Dedifferentiated amniotic fluid mesenchymal stem cell (primary cell): ENCODE results near the gene SYPL1.

ENCODE experiments used
- DNase-seq: peaks from one replicate; pipeline ENCODE4 v3.0.0-alpha.2; 2016; ENCODE audit errors: extremely low spot score

Gene SYPL1

DNA sequence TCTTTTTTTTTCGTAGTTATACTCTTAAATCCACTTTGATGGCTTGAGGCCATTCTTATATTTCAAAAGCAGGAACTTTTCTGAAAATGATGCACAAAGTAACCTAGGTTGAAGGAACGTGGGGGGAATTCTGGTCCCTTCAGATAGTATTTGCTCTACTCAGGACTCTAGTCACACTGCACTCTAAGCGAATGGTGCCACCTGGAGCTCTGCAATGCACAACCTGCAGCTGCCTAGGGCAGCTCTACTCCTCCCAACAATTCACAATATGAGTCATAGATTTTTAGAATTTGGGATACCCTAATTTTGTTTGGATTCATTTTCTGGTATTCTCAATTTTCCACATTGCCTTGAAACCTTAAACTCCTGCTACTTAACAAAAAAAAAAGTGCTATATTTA is 17.3 kb downstream of the SYPL1 start:
- no peak for DNase-seq

DNA sequence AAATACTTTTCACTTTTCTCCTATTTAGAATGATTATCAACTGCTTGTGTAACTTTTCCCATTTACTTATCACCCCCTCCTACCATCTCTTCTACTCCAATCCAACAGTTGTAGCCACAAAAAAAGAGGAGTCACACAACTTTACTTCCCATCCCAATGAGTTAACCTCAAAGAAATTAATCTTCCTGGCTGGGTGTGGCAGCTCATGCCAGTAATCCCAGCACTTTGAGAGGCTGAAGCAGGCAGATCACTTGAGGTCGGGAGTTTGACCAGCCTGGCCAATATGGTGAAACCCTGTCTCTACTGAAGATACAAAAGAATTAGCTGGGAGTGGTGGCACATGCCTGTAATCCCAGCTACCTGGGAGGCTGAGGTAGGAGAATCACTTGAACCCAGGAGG is 19.9 kb downstream of the SYPL1 start:
- no peak for DNase-seq

DNA sequence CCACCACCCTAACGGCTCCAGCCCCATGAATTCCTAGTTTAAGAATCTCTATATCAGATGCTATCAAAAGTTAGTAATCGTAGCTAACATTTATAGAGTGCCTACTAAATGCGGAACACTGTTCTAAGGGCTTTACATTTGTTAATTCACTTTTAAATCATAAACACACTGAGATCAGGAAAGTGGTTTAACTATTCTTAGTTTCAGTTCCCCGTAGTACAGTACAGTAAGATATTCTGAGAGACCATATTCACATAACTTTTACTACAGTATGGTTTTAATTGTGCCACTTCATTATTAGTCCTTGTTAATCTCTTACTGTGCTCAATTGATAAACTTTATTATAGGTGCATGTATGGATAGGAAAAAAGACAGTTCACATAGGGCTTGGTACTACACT is 22.5 kb downstream of the SYPL1 start:
- no peak for DNase-seq

DNA sequence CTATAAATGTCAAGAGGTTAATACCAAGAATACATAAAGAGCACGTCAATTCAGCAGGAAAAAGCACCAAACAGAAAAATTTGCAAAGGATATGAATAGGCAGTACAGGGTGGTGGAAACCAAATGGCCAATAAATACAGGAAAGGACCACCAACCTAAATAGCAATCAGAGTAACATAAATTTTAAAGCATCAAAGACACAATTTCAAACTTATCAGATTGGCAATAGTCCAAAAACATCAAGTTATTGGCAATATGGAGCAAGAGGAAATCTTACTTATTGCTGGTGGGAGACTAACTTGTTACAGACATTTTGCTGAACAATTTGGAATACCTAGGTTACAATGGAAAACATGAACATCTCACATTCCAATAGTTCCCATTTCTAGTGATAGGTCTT is 24.1 kb downstream of the SYPL1 start:
- DNase-seq: no peak

DNA sequence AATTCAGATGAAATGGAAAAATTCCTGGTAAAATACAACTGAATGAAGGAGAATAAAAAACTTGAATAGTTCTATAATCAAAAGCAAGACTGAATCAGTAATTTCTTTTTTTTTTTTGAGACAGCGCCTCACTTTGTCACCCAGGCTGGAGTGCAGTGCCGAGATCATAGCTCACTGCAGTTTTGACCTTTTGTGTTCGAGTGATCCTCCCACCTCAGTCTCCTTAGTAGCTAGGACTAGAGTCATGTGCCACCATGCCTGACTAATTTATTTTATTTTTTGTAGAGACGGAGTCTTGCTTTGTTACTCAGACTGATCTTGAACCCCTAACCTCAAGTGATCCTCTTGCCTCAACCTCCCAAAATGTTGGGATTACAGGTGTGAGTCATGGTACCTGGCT is 26.1 kb downstream of the SYPL1 start:
- no peak for DNase-seq

DNA sequence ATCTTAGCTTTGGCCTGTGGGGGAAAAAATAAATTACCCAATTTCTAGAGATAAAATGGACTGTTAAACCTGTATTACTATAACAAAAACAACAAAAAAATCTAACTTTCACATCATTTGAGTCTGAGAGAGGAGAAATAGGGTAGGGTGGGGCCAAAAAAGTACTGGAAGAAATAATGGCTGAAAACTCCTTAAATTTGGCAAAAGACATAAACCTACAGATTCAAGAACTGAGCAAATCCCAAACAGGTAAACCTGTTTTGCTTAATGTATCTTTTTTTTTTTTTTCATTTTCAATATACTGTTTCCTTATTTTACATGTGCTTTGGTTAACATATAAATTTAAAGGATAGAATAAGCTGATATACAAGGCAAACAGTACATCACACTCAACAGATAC is 27.1 kb downstream of the SYPL1 start:
- DNase-seq: no peak

DNA sequence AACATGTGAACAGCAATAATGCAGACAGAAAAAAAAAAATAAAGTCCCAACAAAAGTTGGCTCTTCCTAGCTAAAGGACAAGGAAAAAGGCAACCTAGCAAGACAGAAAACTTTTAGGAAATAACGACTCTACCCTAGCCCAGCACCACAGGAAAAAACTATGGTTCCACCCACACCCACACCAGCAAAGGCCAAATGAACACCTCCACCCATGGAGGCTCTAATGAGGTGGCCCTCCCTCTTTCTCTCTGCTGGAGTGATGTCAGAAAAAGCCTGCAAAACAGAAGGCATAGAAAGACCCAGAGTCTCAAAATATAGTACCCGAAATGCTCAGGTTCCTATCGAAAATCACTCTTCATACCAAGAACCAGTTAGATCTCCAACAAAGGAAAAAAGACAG is 28.4 kb downstream of the SYPL1 start:
- DNase-seq: no peak

DNA sequence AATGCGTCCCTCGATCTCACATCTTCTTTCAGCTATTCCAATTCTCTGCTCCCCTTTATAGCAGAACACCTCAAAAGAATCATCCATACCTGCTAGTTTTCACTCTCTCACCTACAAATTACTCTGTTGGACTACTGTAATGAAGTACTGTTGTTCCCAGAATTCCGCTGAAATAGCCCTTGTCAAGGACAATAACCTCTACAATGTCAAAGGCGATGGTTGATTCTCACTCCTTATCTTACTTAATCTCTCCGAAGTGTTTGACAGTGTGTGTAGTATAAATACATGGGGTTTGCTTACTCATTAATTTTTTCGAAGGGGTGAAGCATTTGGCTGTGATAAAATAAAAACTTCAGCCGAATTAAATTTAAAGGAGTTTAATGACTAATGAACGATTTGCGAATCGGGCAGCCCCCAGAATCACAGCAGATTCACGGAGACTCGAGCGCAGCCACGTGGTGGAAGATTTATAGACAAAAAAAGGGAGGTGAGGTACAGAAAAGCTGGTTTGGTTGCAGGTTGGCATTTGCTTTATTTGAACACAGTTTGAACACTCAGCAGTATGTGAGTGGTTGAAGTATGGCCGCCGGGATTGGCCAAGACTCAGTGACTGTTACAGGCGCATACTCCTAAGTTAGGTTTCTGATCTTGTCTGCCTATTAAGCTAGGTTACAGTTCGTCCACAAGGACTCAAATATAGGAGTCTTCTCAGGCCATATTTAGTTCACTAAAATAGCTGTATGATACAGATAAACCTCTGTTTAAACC is 29.8 kb downstream of the SYPL1 start:
- no peak for DNase-seq

DNA sequence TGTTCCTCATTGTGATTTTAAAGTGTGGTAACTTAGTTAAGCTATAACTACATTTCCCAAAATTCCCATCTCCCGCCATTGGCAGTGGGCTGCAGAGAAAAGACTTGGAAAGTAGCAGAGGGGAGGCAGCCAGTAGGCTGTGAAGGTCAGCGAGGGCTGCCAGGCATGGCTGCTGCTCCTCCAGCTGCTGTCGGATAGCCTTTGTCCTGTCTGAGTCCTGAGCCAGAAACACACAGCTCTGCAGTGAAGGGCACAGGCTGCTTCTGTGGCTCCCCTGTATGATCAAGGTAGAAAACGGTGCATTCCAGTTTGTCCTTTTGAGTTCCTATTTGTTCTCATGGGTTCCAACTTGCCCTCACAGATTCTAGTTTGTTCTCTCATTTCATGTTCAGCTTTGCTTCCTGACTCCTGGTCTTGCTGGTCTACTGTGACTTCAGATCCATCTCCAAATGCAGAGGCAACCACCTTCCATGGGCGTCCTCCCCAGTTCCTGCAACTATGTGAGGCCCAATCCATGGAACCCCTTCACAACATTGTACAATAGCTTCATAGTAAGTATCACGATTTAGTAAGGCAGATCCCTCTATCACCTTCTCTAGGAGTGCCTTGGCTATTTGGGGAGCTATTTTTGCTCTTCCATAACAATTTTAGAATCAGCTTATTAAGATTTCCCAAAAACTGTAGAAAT is 31.7 kb downstream of the SYPL1 start:
- no peak for DNase-seq

DNA sequence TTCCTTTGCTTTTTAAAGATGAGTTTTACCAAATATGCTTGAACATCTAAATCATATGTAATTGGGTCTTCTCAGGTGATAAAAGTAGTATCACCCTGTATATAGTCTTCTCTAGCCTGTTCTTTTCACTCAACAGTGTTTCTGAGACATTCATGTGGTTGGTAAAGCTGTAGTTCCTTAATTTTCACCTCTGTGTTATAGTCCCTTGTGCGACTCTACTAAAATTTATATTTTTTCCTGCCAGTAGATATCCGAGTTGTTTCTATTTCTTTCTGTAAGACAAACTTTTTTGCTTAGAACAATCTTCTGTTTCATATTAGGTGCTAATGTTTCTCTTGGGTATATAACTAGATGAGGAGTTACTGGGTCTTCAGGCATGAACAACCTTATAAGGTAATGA is 35.6 kb downstream of the SYPL1 start:
- no peak for DNase-seq

DNA sequence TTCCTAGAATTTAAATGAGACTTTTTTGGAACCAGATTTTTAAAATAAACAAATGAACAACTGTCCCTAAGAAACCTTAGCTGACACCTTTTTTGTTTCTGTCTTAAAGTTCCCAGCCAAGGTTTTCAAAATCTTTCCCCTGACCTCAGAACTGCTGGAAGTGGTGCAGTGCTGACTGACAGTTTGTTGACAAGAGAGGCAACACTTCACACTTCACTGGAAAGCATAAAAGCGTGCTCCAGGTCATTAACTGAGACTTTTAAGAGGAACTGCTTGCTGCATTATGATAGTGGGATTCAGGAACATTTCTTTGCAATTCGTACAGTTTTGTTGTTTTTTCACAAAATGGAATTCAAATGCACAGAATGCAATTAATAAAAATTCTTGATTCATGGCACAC is 36.2 kb downstream of the SYPL1 start:
- no peak for DNase-seq

DNA sequence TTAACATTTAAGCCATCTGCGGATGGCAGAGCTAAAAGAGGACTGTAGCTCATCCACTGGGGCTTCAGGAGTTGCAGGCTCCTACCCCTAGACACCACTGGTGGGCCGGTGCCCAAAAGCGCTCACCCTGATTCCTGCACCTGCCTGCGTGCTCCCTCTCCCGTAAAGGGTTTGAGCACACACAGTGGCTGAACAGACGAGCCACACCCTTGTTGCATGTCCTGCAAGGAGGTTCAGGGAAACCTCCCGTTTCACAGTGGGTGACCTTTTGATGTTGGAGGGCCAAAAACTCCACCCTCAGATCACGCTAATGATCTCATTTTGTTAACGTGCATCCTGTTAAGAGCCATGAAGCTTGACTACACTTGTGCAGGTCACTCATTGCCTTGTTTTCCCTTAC is 37.9 kb downstream of the SYPL1 start:
- DNase-seq: no peak

DNA sequence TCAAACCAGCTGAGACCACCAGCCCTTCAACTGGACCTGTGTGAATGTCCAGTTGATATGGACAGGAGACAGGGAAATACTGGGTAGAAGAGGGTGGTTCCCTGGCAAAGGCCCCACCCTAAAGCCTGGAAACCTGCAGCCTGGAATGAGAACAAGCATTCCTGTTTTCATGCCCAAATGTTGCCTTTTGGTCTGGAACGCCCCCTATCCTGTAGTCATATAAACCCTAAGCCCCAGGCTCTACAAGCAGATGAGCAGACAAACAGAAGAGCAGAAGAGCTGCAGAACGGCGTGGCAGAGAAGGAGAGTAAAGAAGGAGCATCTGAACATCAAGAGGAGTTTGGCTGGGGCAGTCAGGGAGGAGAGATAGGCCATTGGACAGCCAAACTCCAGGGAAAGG is 38.4 kb downstream of the SYPL1 start:
- DNase-seq: no peak

DNA sequence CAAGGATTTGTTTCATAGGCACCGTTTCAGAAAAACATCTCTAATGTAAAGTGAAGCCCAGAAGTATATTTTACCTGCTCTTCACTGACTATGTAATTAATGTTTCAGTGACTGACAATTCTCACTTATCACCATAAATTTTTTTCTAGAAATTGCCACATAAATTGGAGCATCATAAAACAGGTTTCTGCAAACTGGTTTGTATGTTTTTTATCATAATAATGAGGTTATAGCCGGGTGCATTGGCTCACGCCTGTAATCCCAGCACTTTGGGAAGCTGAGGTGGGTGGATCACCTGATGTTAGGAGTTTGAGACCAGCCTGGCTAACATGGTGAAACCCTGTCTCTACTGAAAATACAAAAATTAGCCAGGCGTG is 39.4 kb downstream of the SYPL1 start:
- no peak for DNase-seq

DNA sequence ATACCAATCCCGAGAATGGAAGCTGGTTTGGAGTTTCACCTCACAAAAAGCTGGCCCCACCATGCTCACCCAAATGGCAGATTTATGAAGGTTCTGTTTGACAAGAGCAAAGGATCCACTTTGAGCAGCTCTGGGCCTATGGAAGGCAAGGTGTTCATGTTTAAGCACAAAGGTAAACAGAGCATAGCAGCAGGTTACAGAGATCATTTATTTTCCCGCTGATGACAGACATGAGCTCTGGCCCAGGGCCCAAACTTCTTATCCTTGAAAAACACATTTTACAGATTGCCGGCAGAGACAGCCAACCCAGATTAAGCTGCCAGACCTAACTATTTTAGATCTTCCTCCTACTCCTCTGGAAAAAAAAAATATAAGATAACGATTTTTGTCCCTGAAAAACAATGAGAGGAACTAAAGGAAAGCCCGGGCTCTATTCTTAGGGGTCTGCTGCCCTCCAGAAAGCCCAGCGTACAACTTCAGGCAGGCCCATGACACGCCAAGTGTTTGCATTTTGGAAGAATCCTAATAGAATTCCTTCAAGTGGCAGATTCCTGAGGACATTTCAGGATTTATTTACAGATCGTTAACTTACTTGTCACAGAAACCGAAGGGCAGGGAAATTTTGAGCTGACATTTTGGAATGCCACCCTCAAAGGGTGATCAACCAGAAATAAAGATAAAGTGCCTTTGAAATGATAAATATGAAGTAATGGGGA is 40.0 kb downstream of the SYPL1 start:
- no peak for DNase-seq

DNA sequence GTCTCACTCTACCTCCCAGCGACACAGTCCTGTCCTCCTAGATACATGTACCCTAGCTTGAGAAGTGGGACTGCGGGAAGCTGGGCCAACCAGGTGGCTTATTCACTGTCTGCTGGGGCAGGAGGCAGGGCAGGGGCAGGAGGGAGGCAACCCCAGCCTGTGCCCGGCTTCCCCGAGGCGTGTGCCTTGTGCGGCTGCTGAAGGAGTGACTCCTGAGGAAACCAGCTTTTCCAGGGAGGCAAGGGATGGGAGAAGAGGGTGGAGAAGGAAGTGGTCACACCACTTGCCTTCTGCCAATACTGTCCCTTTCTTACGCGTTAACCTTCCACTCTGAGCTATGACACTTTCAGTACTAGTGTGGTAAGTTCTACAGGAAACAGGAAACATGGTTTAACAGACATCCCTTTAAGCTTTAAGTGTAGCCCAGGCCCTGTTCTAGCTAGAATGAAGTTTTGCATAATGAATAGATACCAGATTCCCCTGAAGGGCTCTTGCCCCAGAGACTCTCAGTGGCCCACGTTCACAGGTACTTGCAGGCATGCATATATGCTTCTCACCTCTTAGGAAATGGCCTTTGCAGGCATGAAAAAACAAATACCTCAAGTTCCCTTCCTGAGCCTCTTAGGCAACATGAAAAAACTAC is 40.6 kb downstream of the SYPL1 start:
- no peak for DNase-seq

DNA sequence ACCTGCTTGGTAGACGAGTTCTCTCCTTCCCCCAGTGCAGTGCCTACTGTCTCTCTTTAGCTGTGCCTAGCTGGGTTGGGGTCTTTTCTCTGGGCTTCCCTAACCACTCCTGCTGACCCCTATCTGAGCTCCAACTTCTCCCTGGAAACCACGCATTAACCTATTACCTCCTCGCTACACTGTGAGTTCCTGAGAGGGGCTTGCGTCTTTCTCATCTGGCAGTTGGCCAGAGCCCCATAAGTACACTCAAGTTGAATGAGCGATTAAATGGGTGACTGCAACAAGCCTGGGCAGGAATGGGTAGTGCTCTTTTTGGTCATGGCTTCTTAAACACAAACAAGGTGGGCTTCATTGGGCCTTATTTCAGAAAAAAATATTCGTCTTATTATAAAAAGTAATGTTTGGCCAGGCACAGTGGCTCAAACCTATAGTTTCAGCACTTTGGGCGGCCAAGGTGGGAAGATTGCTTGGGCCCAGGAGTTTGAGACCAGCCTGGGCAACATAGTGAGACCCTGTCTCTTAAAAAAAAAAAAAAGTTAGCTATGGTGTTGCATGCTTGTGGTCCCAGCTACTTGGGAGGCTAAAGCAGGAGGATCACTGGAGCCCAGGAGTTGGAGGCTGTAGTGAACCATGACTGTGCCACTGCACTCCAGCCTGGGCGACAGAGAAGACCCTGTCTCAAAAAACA is 41.4 kb downstream of the SYPL1 start:
- DNase-seq: no peak

DNA sequence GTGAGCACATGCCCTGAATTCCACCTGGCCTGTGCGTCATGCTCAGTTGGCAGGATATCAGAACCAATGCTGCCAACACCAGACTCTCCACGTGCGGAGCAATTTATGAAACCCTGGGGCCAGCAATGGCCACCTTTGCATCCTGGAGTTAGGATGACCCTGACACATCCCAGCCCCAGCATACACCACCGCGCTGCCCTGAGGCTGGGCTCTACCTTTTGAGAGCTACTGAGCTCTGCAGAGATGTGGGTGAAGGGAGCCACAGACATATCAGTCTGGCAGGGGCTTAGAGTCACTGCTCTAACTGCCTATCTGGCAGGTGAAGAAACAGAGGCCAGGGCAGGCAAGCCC is 41.9 kb downstream of the SYPL1 start:
- DNase-seq: no peak

DNA sequence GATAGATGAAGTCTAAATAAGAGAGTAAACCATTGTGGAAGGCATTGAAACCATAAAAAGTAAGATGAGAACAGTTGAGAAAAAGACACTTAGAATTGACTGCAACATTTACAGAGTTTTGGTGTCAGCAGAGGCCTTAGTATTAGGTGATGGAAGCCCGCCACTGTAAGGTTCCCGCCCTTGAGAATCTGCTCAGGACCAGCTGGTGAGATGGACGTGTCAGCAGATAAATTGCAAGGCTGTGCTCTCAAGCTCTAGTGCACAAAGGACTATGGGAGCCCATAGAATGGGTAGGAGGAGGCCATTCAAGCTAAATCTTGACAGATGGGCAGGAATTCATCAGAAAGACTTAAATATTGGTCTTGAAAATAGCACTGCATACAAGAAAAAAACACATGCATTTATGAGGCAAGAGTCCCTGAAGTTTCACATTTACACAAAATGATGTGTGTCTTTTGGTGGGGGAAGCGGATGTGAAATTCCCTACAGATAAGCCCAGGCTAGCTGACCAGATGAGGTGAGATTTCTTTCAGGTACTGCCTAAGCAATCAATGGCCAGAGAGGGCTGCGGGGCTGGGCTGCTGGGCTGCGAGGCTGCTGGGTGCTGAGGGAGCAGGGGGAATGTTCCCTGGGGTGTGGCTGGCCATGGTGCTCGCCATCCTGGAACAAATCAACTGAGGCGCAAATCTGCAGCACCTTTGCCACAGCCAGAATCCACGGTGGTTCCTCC is 42.5 kb downstream of the SYPL1 start:
- DNase-seq: no peak

DNA sequence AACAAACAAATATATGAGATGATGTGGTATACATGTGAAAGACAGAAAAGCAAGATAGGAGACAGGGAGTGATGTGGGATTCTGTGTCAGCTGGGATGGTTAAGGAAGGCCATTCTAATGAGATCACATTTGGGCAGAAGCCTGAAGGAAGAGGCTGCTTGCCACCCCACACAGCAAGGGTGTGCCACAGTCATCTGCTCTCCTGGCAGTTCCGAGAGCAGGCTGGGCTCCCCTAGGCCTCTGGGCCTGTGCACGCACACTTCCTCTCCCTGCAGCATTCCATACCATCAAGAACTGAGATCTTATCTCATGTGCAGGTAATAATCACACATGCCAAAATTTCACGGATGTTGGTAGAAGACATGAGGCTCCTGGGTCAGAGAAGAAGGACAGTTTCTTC is 43.1 kb downstream of the SYPL1 start:
- peak; percentile 40 for DNase-seq

DNA sequence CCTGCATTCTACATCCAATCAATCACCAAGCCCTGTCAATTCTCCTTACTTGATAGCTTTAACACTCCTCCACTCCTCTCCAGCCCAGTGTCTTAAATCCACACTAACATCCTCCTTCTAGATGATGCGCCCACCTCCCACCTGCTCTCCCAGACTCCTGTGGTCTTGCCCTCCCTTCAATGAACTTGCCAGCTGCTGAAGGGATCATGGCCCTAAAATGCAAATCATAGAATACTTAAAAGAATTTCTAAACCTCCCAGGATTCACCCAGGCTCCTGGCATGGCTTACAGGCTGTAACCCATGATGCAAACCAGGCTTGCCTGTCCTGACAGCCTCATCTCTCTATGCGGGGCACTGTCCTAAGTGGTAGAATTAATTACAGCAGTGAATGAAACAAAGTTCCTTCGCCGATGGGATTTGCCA is 43.6 kb downstream of the SYPL1 start:
- DNase-seq: no peak
